Endothelial cell of umbilical vein (primary cell): ENCODE results near the gene ERAP2.

ENCODE experiments used
- EZH2 ChIP-seq: IDR thresholded peaks from 2 replicates; pipeline ENCODE4 v1.6.1; 2012; ENCODE audit warnings: borderline replicate concordance, low read depth, mild to moderate bottlenecking, moderate library complexity, low read length, inconsistent platforms; ENCODE audit not compliant: severe bottlenecking
- POLR2A ChIP-seq: IDR thresholded peaks from 2 replicates; pipeline ENCODE4 v1.6.1; 2012; ENCODE audit warnings: low read depth, mild to moderate bottlenecking, control low read depth, low read length
- TF ChIP-seq, protein P1 (sequence below), 2 donors: IDR thresholded peaks; 1 replicate in 1 of 2; 2 replicates in 1 of 2; pipeline ENCODE4 v1.5.1; 2011; ENCODE audit warnings: low read length in 2 of 2, mild to moderate bottlenecking in 2 of 2, moderate library complexity in 2 of 2, control low read depth in 1 of 2, inconsistent platforms in 1 of 2, low read depth in 1 of 2; ENCODE audit not compliant: insufficient read depth in 1 of 2; ENCODE audit errors: extremely low read depth in 1 of 2

DNA sequence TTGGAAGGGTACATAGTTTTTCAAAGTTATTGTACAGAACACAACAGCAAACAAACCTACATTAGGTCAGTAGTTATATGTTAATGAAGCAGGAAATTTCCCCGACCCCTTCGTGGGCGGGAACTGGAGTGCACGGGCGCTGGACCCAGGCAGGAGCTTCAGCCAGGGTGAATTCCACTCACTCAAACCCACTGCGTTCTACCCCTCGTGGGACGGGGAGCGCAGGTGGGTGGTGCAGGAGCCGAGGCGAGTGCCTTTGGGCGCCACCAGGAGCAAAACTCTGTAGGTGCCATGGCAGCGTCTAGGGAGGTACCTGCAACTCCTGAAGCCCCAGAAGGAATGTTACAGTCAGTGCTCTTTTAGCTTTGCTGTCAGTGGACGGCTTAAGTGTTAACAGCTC, 39.0 kb upstream of the ERAP2 start:
- TF ChIP-seq, protein P1, sequence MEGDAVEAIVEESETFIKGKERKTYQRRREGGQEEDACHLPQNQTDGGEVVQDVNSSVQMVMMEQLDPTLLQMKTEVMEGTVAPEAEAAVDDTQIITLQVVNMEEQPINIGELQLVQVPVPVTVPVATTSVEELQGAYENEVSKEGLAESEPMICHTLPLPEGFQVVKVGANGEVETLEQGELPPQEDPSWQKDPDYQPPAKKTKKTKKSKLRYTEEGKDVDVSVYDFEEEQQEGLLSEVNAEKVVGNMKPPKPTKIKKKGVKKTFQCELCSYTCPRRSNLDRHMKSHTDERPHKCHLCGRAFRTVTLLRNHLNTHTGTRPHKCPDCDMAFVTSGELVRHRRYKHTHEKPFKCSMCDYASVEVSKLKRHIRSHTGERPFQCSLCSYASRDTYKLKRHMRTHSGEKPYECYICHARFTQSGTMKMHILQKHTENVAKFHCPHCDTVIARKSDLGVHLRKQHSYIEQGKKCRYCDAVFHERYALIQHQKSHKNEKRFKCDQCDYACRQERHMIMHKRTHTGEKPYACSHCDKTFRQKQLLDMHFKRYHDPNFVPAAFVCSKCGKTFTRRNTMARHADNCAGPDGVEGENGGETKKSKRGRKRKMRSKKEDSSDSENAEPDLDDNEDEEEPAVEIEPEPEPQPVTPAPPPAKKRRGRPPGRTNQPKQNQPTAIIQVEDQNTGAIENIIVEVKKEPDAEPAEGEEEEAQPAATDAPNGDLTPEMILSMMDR (IDR thresholded peaks at IDR 0.05; ENCODE audit: extremely low read depth in 1 of 2, insufficient read depth in 1 of 2, low read depth in 1 of 2, low read length in 2 of 2): no peak
- no peak for TF ChIP-seq POLR2A
- TF ChIP-seq EZH2: no peak
